Skeletal muscle tissue (tissue), 4 donors: Measurements from ENCODE around the gene RABL2B. TPM values are rescaled to one million over a fixed set of nuclear protein-coding genes. Genes with fewer than 3 reads are reported as not detected.

Experiments
- H3K27ac ChIP-seq: one replicate; pipeline ENCODE4 v1.7.0; 2013; ENCODE audit warnings: mild to moderate bottlenecking, low read depth, low read length, inconsistent platforms
- H3K27me3 ChIP-seq, 3 donors: one replicate each; pipeline ENCODE4 v1.7.0; 2013; ENCODE audit warnings: low read length in 3 of 3; ENCODE audit not compliant: control insufficient read depth in 3 of 3, insufficient read depth in 3 of 3
- H3K36me3 ChIP-seq, 3 donors: one replicate each; pipeline ENCODE4 v1.7.0; 2013; ENCODE audit warnings: low read length in 3 of 3; ENCODE audit not compliant: control insufficient read depth in 3 of 3, insufficient read depth in 3 of 3
- H3K4me1 ChIP-seq, 3 donors: one replicate each; pipeline ENCODE4 v1.7.0; 2013; ENCODE audit warnings: low read length in 3 of 3, mild to moderate bottlenecking in 3 of 3; ENCODE audit not compliant: control insufficient read depth in 3 of 3, insufficient read depth in 3 of 3
- H3K4me3 ChIP-seq, 3 donors: one replicate each; pipeline ENCODE4 v1.7.0; 2013; ENCODE audit warnings: low read length in 3 of 3
- H3K9ac ChIP-seq, 3 donors: one replicate each; pipeline ENCODE4 v1.7.0; 2013; ENCODE audit warnings: low read length in 3 of 3, mild to moderate bottlenecking in 3 of 3, moderate library complexity in 2 of 3, low read depth in 1 of 3
- H3K9me3 ChIP-seq, 3 donors: one replicate each; pipeline ENCODE4 v1.7.0; 2013; ENCODE audit warnings: low read length in 3 of 3; ENCODE audit not compliant: control insufficient read depth in 3 of 3
- total RNA-seq: library from RNA; depleted of rRNA; stranded (reverse); fragments of >200 nt; gene quantifications from one replicate; pipeline ENCODE4 v1.2.3, GENCODE V29; 2014
- donor health status: Osteomylitis.

Gene RABL2B
- total RNA-seq, 1 donor from 2014 or later = 3.7 TPM

DNA sequence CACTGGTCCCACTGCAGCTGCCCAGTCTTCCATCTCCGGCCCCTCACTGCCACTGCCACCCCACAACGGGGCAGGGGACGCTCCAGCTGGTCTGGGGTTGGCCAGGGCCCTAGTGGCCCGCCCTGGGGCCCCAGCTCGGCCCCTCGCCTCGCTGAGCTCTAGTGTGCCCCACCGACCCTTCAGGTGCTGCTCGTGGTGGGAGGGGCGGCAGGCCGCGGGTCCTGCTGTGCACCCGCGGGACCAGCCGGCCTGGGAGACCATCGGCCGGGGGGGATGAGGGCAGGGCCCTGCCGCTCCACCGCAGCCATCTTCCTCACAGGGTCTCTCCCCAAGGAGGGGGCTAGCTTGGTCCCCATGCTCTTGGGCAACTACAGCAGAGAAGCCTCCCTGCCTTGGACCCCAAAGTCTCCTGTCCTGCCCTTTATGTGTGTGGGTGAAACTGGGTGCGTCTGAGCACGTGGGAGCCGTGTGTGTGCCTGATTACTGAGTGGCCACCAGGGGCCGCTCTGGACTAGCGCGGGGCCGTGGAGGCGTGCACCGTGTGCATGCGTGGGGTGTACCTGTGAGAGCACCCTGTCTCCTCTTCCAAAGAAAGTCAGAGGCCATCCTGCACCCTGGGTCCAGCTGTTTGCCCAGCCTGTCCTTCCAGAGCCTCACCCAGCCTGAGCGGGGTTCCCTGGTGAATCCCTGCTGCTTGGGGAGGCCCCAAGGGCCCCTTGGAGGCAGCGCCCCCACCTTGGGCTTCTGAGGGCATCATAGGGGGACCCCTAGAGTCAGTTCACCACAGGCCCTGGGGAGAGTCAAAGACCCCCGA is 51.4 kb downstream of the RABL2B start:
- peaks cover 11 to 15% (median 12%) of the 10 kb centered on the region in 3 donors for H3K4me1 ChIP-seq
- H3K27ac ChIP-seq = no peak overlapping the region
- H3K9ac ChIP-seq = peak overlapping the region in 1 of 3 donors; percentile 1
- peaks cover 19 to 43% (median 20%) of the 10 kb centered on the region in 3 donors for H3K27me3 ChIP-seq
- no peak overlapping the region for H3K4me3 ChIP-seq
- no peaks in the 10 kb centered on the region for H3K9me3 ChIP-seq
- H3K36me3 ChIP-seq = peaks cover 0 to 2% (median 0%) of the 10 kb centered on the region in 3 donors

GRCh38 chr22:50730941-50731661 is 52.3 kb downstream of the RABL2B start:
- peaks cover 19 to 43% (median 20%) of the 10 kb centered on the region in 3 donors for H3K27me3 ChIP-seq

GRCh38 chr22:50730013-50730891 is 53.2 kb downstream of the RABL2B start:
- Histone ChIP-seq H3K9me3 (no peaks in the 10 kb centered on the region), H3K9ac (no peak overlapping the region), H3K27ac (no peak overlapping the region), H3K36me3 (peaks cover 0 to 9% (median 0%) of the 10 kb centered on the region in 3 donors), H3K4me3 (no peak overlapping the region), H3K27me3 (peaks cover 19 to 38% (median 20%) of the 10 kb centered on the region in 3 donors), H3K4me1 (peaks cover 11 to 24% (median 12%) of the 10 kb centered on the region in 3 donors)

More at GRCh38 chr22:50730941-50731661, 52.3 kb downstream of the RABL2B start:
- Histone ChIP-seq H3K9me3 (no peaks in the 10 kb centered on the region), H3K36me3 (peaks cover 0 to 5% (median 0%) of the 10 kb centered on the region in 3 donors), H3K4me1 (peaks cover 11 to 20% (median 12%) of the 10 kb centered on the region in 3 donors), H3K4me3 (no peak overlapping the region), H3K27ac (no peak overlapping the region), H3K9ac (no peak overlapping the region)

- peaks cover 11 to 27% (median 12%) of the 10 kb centered on the region in 3 donors for H3K4me1 ChIP-seq
Observed at GRCh38 chr22:50729391-50730012, 53.9 kb downstream of the RABL2B start.

GRCh38 chr22:50728523-50728931 is 54.9 kb downstream of the RABL2B start:
- H3K9ac ChIP-seq = no peak overlapping the region
- H3K27ac ChIP-seq = no peak overlapping the region
- peaks cover 13 to 27% (median 19%) of the 10 kb centered on the region in 3 donors for H3K27me3 ChIP-seq
- no peak overlapping the region for H3K4me3 ChIP-seq
- peaks cover 0 to 12% (median 5%) of the 10 kb centered on the region in 3 donors for H3K36me3 ChIP-seq
- no peaks in the 10 kb centered on the region for H3K9me3 ChIP-seq
- H3K4me1 ChIP-seq = peaks cover 5 to 28% (median 9%) of the 10 kb centered on the region in 3 donors

More at GRCh38 chr22:50729391-50730012, 53.9 kb downstream of the RABL2B start:
- peaks cover 19 to 32% (median 20%) of the 10 kb centered on the region in 3 donors for H3K27me3 ChIP-seq
- no peak overlapping the region for H3K4me3 ChIP-seq
- no peak overlapping the region for H3K9ac ChIP-seq
- H3K9me3 ChIP-seq = no peaks in the 10 kb centered on the region
- peaks cover 0 to 12% (median 3%) of the 10 kb centered on the region in 3 donors for H3K36me3 ChIP-seq
- no peak overlapping the region for H3K27ac ChIP-seq

DNA sequence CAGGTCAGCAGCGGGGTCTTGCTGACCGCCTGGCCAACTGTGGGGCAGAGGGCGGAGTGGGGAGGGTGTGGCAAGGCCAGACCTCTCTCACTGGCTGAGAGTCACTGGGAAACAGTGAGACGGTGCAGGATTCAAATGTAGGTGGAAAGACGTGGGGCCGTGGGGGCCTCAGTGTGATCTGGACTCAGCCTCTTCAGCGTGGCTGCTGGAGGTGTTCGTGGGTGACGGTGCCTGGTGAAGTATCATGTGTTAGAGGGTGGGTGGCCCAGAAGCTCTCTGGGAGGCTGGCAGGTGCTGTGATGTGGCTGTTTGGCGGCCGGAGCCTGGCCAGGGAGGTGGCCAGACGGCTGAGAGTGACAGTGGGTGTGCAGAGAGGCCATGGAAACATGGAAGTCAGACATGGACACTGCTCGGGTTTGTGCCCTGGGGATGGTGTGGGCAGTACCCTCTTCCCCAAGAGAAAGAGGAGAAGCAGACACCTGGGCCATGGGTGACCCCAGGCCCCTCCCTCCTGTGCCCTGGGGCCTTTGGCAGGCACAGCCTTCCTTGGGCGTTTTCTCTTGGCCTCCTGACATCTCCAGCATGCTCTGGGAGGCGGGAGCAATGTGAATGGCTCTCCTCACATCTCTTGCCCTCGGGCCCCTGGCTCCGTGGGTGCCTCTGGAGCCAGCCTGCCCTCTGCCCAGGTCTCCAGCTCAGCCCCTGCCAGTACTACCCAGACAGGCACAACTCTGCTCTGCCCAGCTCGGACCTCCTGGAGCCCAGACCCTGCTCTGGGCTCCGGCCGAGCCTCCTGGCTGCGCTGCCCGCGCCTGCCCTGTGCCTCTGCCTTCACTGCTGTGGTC is 55.5 kb downstream of the RABL2B start:
- peaks cover 0 to 12% (median 5%) of the 10 kb centered on the region in 3 donors for H3K36me3 ChIP-seq
- H3K27me3 ChIP-seq = peaks cover 13 to 23% (median 19%) of the 10 kb centered on the region in 3 donors
- H3K9me3 ChIP-seq = no peaks in the 10 kb centered on the region
- no peak overlapping the region for H3K27ac ChIP-seq
- H3K4me3 ChIP-seq = no peak overlapping the region
- no peak overlapping the region for H3K9ac ChIP-seq
- H3K4me1 ChIP-seq = peaks cover 0 to 26% (median 5%) of the 10 kb centered on the region in 3 donors

DNA sequence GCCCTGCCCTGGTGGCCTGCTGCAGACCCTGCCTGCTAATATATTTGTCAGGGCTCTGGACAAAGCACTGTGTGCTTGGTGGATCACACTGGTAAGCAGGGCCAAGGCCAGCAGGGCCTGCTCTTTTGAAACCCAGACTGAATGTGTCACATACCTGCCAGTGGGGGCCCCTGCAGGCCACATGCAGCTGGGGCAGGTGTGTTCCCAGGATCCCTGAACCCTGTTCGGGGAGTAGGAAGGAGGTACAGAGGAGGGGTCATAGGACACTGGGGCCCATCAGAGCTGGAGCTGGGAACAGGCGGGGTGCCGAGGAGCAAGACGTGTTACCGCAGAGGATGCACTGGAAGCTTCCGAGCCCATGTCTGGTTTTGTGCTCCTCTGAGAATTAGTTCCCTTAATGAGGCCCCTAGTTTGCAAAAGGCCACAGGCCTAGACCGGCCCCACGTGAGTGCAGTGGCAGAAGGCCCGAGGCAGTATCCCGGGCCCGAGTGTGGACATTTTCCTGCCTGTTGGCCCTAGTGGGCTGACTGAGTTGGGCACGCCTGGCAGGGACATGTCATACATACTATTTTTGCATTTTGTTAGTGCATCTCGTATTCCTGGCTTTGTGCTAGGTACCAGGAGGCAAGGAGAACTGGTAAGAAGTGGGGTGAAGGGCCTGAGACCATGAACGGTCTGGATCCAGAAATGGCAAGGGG is 56.6 kb downstream of the RABL2B start:
- Histone ChIP-seq H3K4me3 (no peak overlapping the region), H3K9ac (no peak overlapping the region), H3K27ac (no peak overlapping the region), H3K36me3 (peaks cover 0 to 12% (median 5%) of the 10 kb centered on the region in 3 donors), H3K4me1 (peaks cover 0 to 28% (median 1%) of the 10 kb centered on the region in 3 donors), H3K27me3 (peaks cover 13 to 22% (median 19%) of the 10 kb centered on the region in 3 donors), H3K9me3 (no peaks in the 10 kb centered on the region)

DNA sequence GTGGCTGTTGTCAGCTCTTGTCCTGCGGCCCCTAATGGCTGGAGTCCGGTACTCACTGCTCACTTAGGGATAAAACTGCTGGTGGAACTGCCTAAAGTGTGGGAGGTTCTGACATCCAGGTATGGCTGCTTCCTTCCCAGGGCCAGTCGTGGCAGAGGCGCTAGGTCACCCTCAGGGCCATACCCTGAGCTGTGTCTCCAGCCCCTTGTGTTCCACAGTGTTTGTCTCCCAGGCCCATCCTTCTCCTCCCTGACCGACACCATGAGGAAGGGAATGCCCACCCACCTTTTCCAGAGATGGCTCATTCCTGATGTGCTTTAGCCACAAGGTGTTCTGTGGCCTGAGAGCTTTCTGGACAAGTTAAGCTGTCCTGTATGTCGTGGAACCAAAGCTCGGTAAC is 57.8 kb downstream of the RABL2B start:
- no peaks in the 10 kb centered on the region for H3K9me3 ChIP-seq
- peaks cover 0 to 12% (median 5%) of the 10 kb centered on the region in 3 donors for H3K36me3 ChIP-seq
- no peak overlapping the region for H3K27ac ChIP-seq
- H3K27me3 ChIP-seq = peaks cover 17 to 31% (median 20%) of the 10 kb centered on the region in 3 donors
- no peak overlapping the region for H3K4me3 ChIP-seq
- peaks cover 5 to 37% (median 9%) of the 10 kb centered on the region in 3 donors for H3K4me1 ChIP-seq
- H3K9ac ChIP-seq = no peak overlapping the region
